ENCODE data around the gene NDUFAF7. TPM values are rescaled to one million over a fixed set of nuclear protein-coding genes. Genes with fewer than 3 reads are reported as not detected.

Gene NDUFAF7
- total RNA-seq, 4 donors from 2014 or later: 1.9 to 21.6 (median 16.5) TPM

- H3K27ac ChIP-seq: no peak overlapping the region
- H3K4me1 ChIP-seq: no peaks in the 10 kb centered on the region
- in situ Hi-C loops (cut with MboI; ENCODE audit: low pct_ligation_motif_present in 1 of 4, low pct_unique_long_range_greater_than_20kb in 1 of 4, low sequenced_read_pairs in 3 of 4) (no loop called here), intact Hi-C loops (cut with DNase I; ENCODE audit: low total_unique reads) (no loop called here)
- H3K36me3 ChIP-seq: peaks cover 0 to 11% (median 2%) of the 10 kb centered on the region in 4 donors
- no peaks in the 10 kb centered on the region for H3K9me3 ChIP-seq
- no peaks in the 10 kb centered on the region for H3K27me3 ChIP-seq
- 75 to 77% methylated on average over 2 of the region's 2 CpGs for WGBS, 2 donors (ENCODE audit: low coverage in 1 of 2)
- TF ChIP-seq POLR2AphosphoS5 (IDR thresholded peaks at IDR 0.05) (no peak), EP300 (IDR thresholded peaks at IDR 0.05; ENCODE audit: low read depth) (no peak), POLR2A (IDR thresholded peaks at IDR 0.05) (no peak), CTCF (IDR thresholded peaks at IDR 0.05) (no peak)
- no peak for DNase-seq
- H3K4me3 ChIP-seq: no peak overlapping the region
Measured at GRCh38 chr2:37262522-37262921, 31.1 kb downstream of the NDUFAF7 start.

- Histone ChIP-seq H3K4me3 (no peak overlapping the region), H3K36me3 (peaks cover 0 to 16% (median 4%) of the 10 kb centered on the region in 4 donors), H3K9me3 (no peaks in the 10 kb centered on the region), H3K27me3 (no peaks in the 10 kb centered on the region), H3K27ac (no peak overlapping the region), H3K4me1 (no peaks in the 10 kb centered on the region)
- intact Hi-C loops (cut with DNase I; ENCODE audit: low total_unique reads) (no loop called here), in situ Hi-C loops (cut with MboI; ENCODE audit: low pct_ligation_motif_present in 1 of 4, low pct_unique_long_range_greater_than_20kb in 1 of 4, low sequenced_read_pairs in 3 of 4) (no loop called here)
- no peak for DNase-seq
- TF ChIP-seq POLR2AphosphoS5 (IDR thresholded peaks at IDR 0.05) (no peak), EP300 (IDR thresholded peaks at IDR 0.05; ENCODE audit: low read depth) (no peak), POLR2A (IDR thresholded peaks at IDR 0.05) (no peak)
- 83 to 90% methylated on average over 2 of the region's 2 CpGs for WGBS, 2 donors (ENCODE audit: low coverage in 1 of 2)
Measured at GRCh38 chr2:37263839-37264238, 32.4 kb downstream of the NDUFAF7 start.

GRCh38 chr2:37267685-37268084, 36.2 kb downstream of the NDUFAF7 start:
- DNase-seq: no peak
- H3K9me3 ChIP-seq: no peaks in the 10 kb centered on the region
- H3K27ac ChIP-seq: no peak overlapping the region
- no peaks in the 10 kb centered on the region for H3K27me3 ChIP-seq
- H3K4me1 ChIP-seq: no peaks in the 10 kb centered on the region
- in situ Hi-C loops (cut with MboI; ENCODE audit: low pct_ligation_motif_present in 1 of 4, low pct_unique_long_range_greater_than_20kb in 1 of 4, low sequenced_read_pairs in 3 of 4): no loop called here
- H3K36me3 ChIP-seq: peaks cover 0 to 22% (median 8%) of the 10 kb centered on the region in 4 donors
- no peak overlapping the region for H3K4me3 ChIP-seq
- TF ChIP-seq EP300 (IDR thresholded peaks at IDR 0.05; ENCODE audit: low read depth) (no peak), CTCF (IDR thresholded peaks at IDR 0.05) (no peak), POLR2A (IDR thresholded peaks at IDR 0.05) (no peak), POLR2AphosphoS5 (IDR thresholded peaks at IDR 0.05) (no peak)
- intact Hi-C loops (cut with DNase I; ENCODE audit: low total_unique reads): no loop called here

- in situ Hi-C loops (cut with MboI; ENCODE audit: low pct_ligation_motif_present in 1 of 4, low pct_unique_long_range_greater_than_20kb in 1 of 4, low sequenced_read_pairs in 3 of 4): no loop called here
- H3K36me3 ChIP-seq: peaks cover 0 to 22% (median 10%) of the 10 kb centered on the region in 4 donors
- no peak for TF ChIP-seq POLR2AphosphoS5 (IDR thresholded peaks at IDR 0.05)
- no peak for TF ChIP-seq EP300 (IDR thresholded peaks at IDR 0.05; ENCODE audit: low read depth)
- no peak for TF ChIP-seq CTCF (IDR thresholded peaks at IDR 0.05)
- no peak for TF ChIP-seq POLR2A (IDR thresholded peaks at IDR 0.05)
Measured at GRCh38 chr2:37268111-37268510, 36.7 kb downstream of the NDUFAF7 start.

More at GRCh38 chr2:37268111-37268510, 36.7 kb downstream of the NDUFAF7 start:
- H3K27me3 ChIP-seq: no peaks in the 10 kb centered on the region
- no peaks in the 10 kb centered on the region for H3K9me3 ChIP-seq
- WGBS, 2 donors (ENCODE audit: low coverage in 1 of 2): 81% methylated on average over 4 of the region's 4 CpGs
- intact Hi-C loops (cut with DNase I; ENCODE audit: low total_unique reads): no loop called here
- H3K4me1 ChIP-seq: no peaks in the 10 kb centered on the region
- no peak for DNase-seq
- no peak overlapping the region for H3K27ac ChIP-seq
- no peak overlapping the region for H3K4me3 ChIP-seq

Data from transverse colon (tissue), 4 donors.